ENCODE measurements around the gene CYB561. TPM values are rescaled to one million over a fixed set of nuclear protein-coding genes. Genes with fewer than 3 reads are reported as not detected.

The CYB561 gene
- polyA plus RNA-seq, 3 donors = 5.2 to 11.8 (median 8.3) TPM

- 100% methylated on average over 1 of the region's 6 CpGs for WGBS (ENCODE audit: insufficient coverage)
- H3K36me3 ChIP-seq (replicated peaks in 1 of 2; ENCODE audit: control insufficient read depth in 1 of 2, insufficient read depth in 2 of 2, low read length in 2 of 2) = no peaks in the 10 kb centered on the region
- H3K27ac ChIP-seq (ENCODE audit: low read depth in 1 of 2, low read length in 2 of 2) = no peak overlapping the region
- no peak overlapping the region for H2AFZ ChIP-seq (ENCODE audit: insufficient read depth, low read depth, low read length, poor library complexity, severe bottlenecking)
- no peak overlapping the region for H3K9ac ChIP-seq (ENCODE audit: insufficient read depth, low read length, poor library complexity, severe bottlenecking)
- no peak for TF ChIP-seq CTCF (IDR thresholded peaks at IDR 0.05)
- no peak for DNase-seq
- no peaks in the 10 kb centered on the region for H3K4me1 ChIP-seq (ENCODE audit: control insufficient read depth in 1 of 2, insufficient read depth in 2 of 2, low read length in 2 of 2)
- H3K4me1 Mint-ChIP-seq = no peaks in the 10 kb centered on the region
- peaks cover 0 to 10% (median 6%) of the 10 kb centered on the region in 3 donors for H3K27me3 Mint-ChIP-seq (ENCODE audit: low read depth in 3 of 3)
- H3K27ac Mint-ChIP-seq = no peak overlapping the region
- no peak overlapping the region for H3K4me3 ChIP-seq (replicated peaks in 1 of 3; ENCODE audit: low read depth in 2 of 3, low read length in 3 of 3)
- no peaks in the 10 kb centered on the region for H3K79me2 ChIP-seq (ENCODE audit: insufficient read depth, low read length)
- no peaks in the 10 kb centered on the region for H3K9me3 ChIP-seq (replicated peaks in 1 of 2; ENCODE audit: control insufficient read depth in 1 of 2, insufficient read depth in 1 of 2, low read length in 2 of 2)
- H3K27me3 ChIP-seq (ENCODE audit: control insufficient read depth in 2 of 2, insufficient read depth in 2 of 2, low read length in 2 of 2) = no peaks in the 10 kb centered on the region
- intact Hi-C loops (cut with micrococcal nuclease) = no loop called here
- no peak overlapping the region for H3K4me3 Mint-ChIP-seq
- no peaks in the 10 kb centered on the region for H3K9me3 Mint-ChIP-seq
- no peak overlapping the region for H3K4me2 ChIP-seq (replicated peaks; ENCODE audit: extremely low read depth, low read length, poor library complexity, severe bottlenecking)
- no peaks in the 10 kb centered on the region for H3K36me3 Mint-ChIP-seq
- H4K20me1 ChIP-seq (ENCODE audit: insufficient read depth, low read length) = no peaks in the 10 kb centered on the region
These were observed 46.8 kb upstream of the CYB561 start for GRCh38 chr17:63492940-63493339.

GRCh38 chr17:63491977-63492618 is 46.0 kb upstream of the CYB561 start:
- no peaks in the 10 kb centered on the region for H4K20me1 ChIP-seq (ENCODE audit: insufficient read depth, low read length)
- no peaks in the 10 kb centered on the region for H3K36me3 Mint-ChIP-seq
- no peak for TF ChIP-seq CTCF (IDR thresholded peaks at IDR 0.05)
- H3K36me3 ChIP-seq (replicated peaks in 1 of 2; ENCODE audit: control insufficient read depth in 1 of 2, insufficient read depth in 2 of 2, low read length in 2 of 2) = no peaks in the 10 kb centered on the region
- H3K9me3 ChIP-seq (replicated peaks in 1 of 2; ENCODE audit: control insufficient read depth in 1 of 2, insufficient read depth in 1 of 2, low read length in 2 of 2) = no peaks in the 10 kb centered on the region
- H3K27me3 Mint-ChIP-seq (ENCODE audit: low read depth in 3 of 3) = peaks cover 0 to 14% (median 10%) of the 10 kb centered on the region in 3 donors
- no peak overlapping the region for H3K4me3 Mint-ChIP-seq
- no peak overlapping the region for H3K9ac ChIP-seq (ENCODE audit: insufficient read depth, low read length, poor library complexity, severe bottlenecking)
- no peak overlapping the region for H3K4me3 ChIP-seq (replicated peaks in 1 of 3; ENCODE audit: low read depth in 2 of 3, low read length in 3 of 3)
- no peak overlapping the region for H2AFZ ChIP-seq (ENCODE audit: insufficient read depth, low read depth, low read length, poor library complexity, severe bottlenecking)
- no peak overlapping the region for H3K4me2 ChIP-seq (replicated peaks; ENCODE audit: extremely low read depth, low read length, poor library complexity, severe bottlenecking)
- DNase-seq = no peak
- H3K27ac Mint-ChIP-seq = no peak overlapping the region
- no peaks in the 10 kb centered on the region for H3K27me3 ChIP-seq (ENCODE audit: control insufficient read depth in 2 of 2, insufficient read depth in 2 of 2, low read length in 2 of 2)
- intact Hi-C loops (cut with micrococcal nuclease) = no loop called here
- no peaks in the 10 kb centered on the region for H3K4me1 Mint-ChIP-seq
- H3K4me1 ChIP-seq (ENCODE audit: control insufficient read depth in 1 of 2, insufficient read depth in 2 of 2, low read length in 2 of 2) = no peaks in the 10 kb centered on the region
- no peak overlapping the region for H3K27ac ChIP-seq (ENCODE audit: low read depth in 1 of 2, low read length in 2 of 2)
- no peaks in the 10 kb centered on the region for H3K79me2 ChIP-seq (ENCODE audit: insufficient read depth, low read length)
- WGBS (ENCODE audit: insufficient coverage) = 99% methylated on average over 10 of the region's 10 CpGs
- no peaks in the 10 kb centered on the region for H3K9me3 Mint-ChIP-seq
